HUES6 (cell line): ENCODE data around the gene DLGAP1.

Experiments
- H3K27ac ChIP-seq: 2 replicates; pipeline ENCODE4 v1.7.0; 2013; ENCODE audit warnings: low read depth, mild to moderate bottlenecking, low read length, inconsistent platforms
- H3K27me3 ChIP-seq: 2 replicates; pipeline ENCODE4 v1.6.1; 2013; ENCODE audit warnings: low read length; ENCODE audit not compliant: control insufficient read depth, insufficient read depth
- H3K36me3 ChIP-seq: 2 replicates; pipeline ENCODE4 v1.6.1; 2013; ENCODE audit warnings: low read length; ENCODE audit not compliant: control insufficient read depth, insufficient read depth
- H3K4me1 ChIP-seq: 2 replicates; pipeline ENCODE4 v1.6.1; 2013; ENCODE audit warnings: low read length; ENCODE audit not compliant: control insufficient read depth, insufficient read depth
- H3K4me3 ChIP-seq: 2 replicates; pipeline ENCODE4 v1.5.1; 2013; ENCODE audit warnings: low read depth, low read length
- H3K9ac ChIP-seq: one replicate; pipeline ENCODE4 v1.6.1; 2013; ENCODE audit warnings: mild to moderate bottlenecking, low read length
- H3K9me3 ChIP-seq: 2 replicates; pipeline ENCODE4 v1.6.1; 2013; ENCODE audit warnings: low read depth, low read length; ENCODE audit not compliant: control insufficient read depth, insufficient read depth

The DLGAP1 gene

GRCh38 chr18:3508576-3509549 lies 946.2 kb downstream of the DLGAP1 start:
- H3K36me3 ChIP-seq = no peaks in the 10 kb centered on the region
- H3K4me1 ChIP-seq = peaks cover 25% of the 10 kb centered on the region
- no peaks in the 10 kb centered on the region for H3K9me3 ChIP-seq
- no peak overlapping the region for H3K9ac ChIP-seq
- H3K27me3 ChIP-seq = no peaks in the 10 kb centered on the region
- no peak overlapping the region; the same call in 1 of the 2 replicates for H3K27ac ChIP-seq
- H3K4me3 ChIP-seq = no peak overlapping the region

- Histone ChIP-seq H3K9ac (no peak overlapping the region), H3K9me3 (no peaks in the 10 kb centered on the region), H3K36me3 (no peaks in the 10 kb centered on the region), H3K4me1 (peaks cover 21% of the 10 kb centered on the region), H3K27ac (no peak overlapping the region), H3K27me3 (peaks cover 4% of the 10 kb centered on the region; the same call in 1 of the 2 replicates), H3K4me3 (no peak overlapping the region)
Measured at GRCh38 chr18:3504637-3505036, 950.5 kb downstream of the DLGAP1 start.

GRCh38 chr18:3502650-3503049 lies 952.5 kb downstream of the DLGAP1 start:
- Histone ChIP-seq H3K4me1 (peaks cover 12% of the 10 kb centered on the region), H3K36me3 (no peaks in the 10 kb centered on the region), H3K9ac (no peak overlapping the region), H3K27ac (no peak overlapping the region), H3K27me3 (peaks cover 15% of the 10 kb centered on the region), H3K9me3 (no peaks in the 10 kb centered on the region), H3K4me3 (no peak overlapping the region)

- H3K27me3 ChIP-seq = peaks cover 19% of the 10 kb centered on the region
- peaks cover 12% of the 10 kb centered on the region for H3K4me1 ChIP-seq
- H3K36me3 ChIP-seq = no peaks in the 10 kb centered on the region
- no peak overlapping the region for H3K9ac ChIP-seq
- H3K4me3 ChIP-seq = peak overlapping the region; percentile 64
- no peak overlapping the region for H3K27ac ChIP-seq
- no peaks in the 10 kb centered on the region for H3K9me3 ChIP-seq
Measured at GRCh38 chr18:3500016-3500415, 955.1 kb downstream of the DLGAP1 start.

GRCh38 chr18:3499501-3499900 lies 955.6 kb downstream of the DLGAP1 start:
- no peak overlapping the region for H3K27ac ChIP-seq
- H3K9ac ChIP-seq = peak overlapping the region; percentile 13
- peak overlapping the region; percentile 64 for H3K4me3 ChIP-seq

GRCh38 chr18:3498698-3499471 lies 956.2 kb downstream of the DLGAP1 start:
- Histone ChIP-seq H3K9ac (peak overlapping the region; percentile 13), H3K4me1 (peaks cover 19% of the 10 kb centered on the region), H3K27ac (no peak overlapping the region), H3K36me3 (no peaks in the 10 kb centered on the region), H3K9me3 (no peaks in the 10 kb centered on the region), H3K27me3 (peaks cover 19% of the 10 kb centered on the region), H3K4me3 (peak overlapping the region; percentile 64)

More at GRCh38 chr18:3499501-3499900, 955.6 kb downstream of the DLGAP1 start:
- peaks cover 19% of the 10 kb centered on the region for H3K27me3 ChIP-seq
- H3K9me3 ChIP-seq = no peaks in the 10 kb centered on the region
- H3K36me3 ChIP-seq = no peaks in the 10 kb centered on the region
- peaks cover 15% of the 10 kb centered on the region for H3K4me1 ChIP-seq

GRCh38 chr18:3495691-3496430 lies 959.2 kb downstream of the DLGAP1 start:
- no peak overlapping the region for H3K9ac ChIP-seq
- no peaks in the 10 kb centered on the region for H3K36me3 ChIP-seq
- no peaks in the 10 kb centered on the region for H3K9me3 ChIP-seq
- no peak overlapping the region for H3K27ac ChIP-seq
- peaks cover 22% of the 10 kb centered on the region for H3K4me1 ChIP-seq
- peaks cover 19% of the 10 kb centered on the region for H3K27me3 ChIP-seq
- H3K4me3 ChIP-seq = no peak overlapping the region

- Histone ChIP-seq H3K4me3 (no peak overlapping the region), H3K9me3 (no peaks in the 10 kb centered on the region), H3K9ac (no peak overlapping the region), H3K4me1 (peaks cover 13% of the 10 kb centered on the region), H3K36me3 (no peaks in the 10 kb centered on the region), H3K27ac (no peak overlapping the region), H3K27me3 (peaks cover 16% of the 10 kb centered on the region)
Measured at GRCh38 chr18:3494569-3494968, 960.5 kb downstream of the DLGAP1 start.

GRCh38 chr18:3494245-3494526 lies 960.9 kb downstream of the DLGAP1 start:
- H3K9ac ChIP-seq = no peak overlapping the region
- H3K9me3 ChIP-seq = no peaks in the 10 kb centered on the region
- peaks cover 10% of the 10 kb centered on the region for H3K4me1 ChIP-seq
- H3K27ac ChIP-seq = no peak overlapping the region
- H3K4me3 ChIP-seq = no peak overlapping the region
- peaks cover 16% of the 10 kb centered on the region for H3K27me3 ChIP-seq
- no peaks in the 10 kb centered on the region for H3K36me3 ChIP-seq

GRCh38 chr18:3493501-3494244 lies 961.4 kb downstream of the DLGAP1 start:
- H3K4me3 ChIP-seq = no peak overlapping the region
- no peak overlapping the region for H3K9ac ChIP-seq
- H3K9me3 ChIP-seq = no peaks in the 10 kb centered on the region
- H3K27me3 ChIP-seq = peaks cover 14% of the 10 kb centered on the region
- no peak overlapping the region for H3K27ac ChIP-seq
- H3K4me1 ChIP-seq = peaks cover 10% of the 10 kb centered on the region
- no peaks in the 10 kb centered on the region for H3K36me3 ChIP-seq
